ENCODE data around the gene ARL4C.

- TF ChIP-seq CTCF (IDR thresholded peaks at IDR 0.05 in 8 of 11, conservative IDR thresholded peaks at IDR 0.05 in 3 of 11) = no peak
- no peak for TF ChIP-seq POLR2A (IDR thresholded peaks at IDR 0.05)
- TF ChIP-seq POLR2AphosphoS5 (IDR thresholded peaks at IDR 0.05) = no peak
Observed at GRCh38 chr2:234488486-234488885, 8.4 kb downstream of the ARL4C start.

Data from spleen (tissue), 7 donors.